NT2/D1 (cell line): ENCODE measurements around the gene GLA.

Source experiments
- SUZ12 ChIP-seq: IDR thresholded peaks from 2 replicates; pipeline ENCODE4 v1.6.1; 2011; ENCODE audit not compliant: insufficient read length, insufficient read depth; ENCODE audit errors: extremely low read depth
- YY1 ChIP-seq: IDR thresholded peaks from 2 replicates; pipeline ENCODE4 v1.6.1; 2011; ENCODE audit not compliant: insufficient read length, insufficient read depth
- ZNF274 ChIP-seq: IDR thresholded peaks from 2 replicates; pipeline ENCODE4 v1.6.1; 2011; ENCODE audit warnings: mild to moderate bottlenecking, low read depth, low read length

GRCh38 chrX:101383679-101384205 is 24.0 kb downstream of the GLA start:
- no peak for TF ChIP-seq YY1
- TF ChIP-seq ZNF274, result no peak
- no peak for TF ChIP-seq SUZ12
